Mucosa of descending colon (tissue), 3 donors: Measurements from ENCODE around the gene SF1. TPM values are rescaled to one million over a fixed set of nuclear protein-coding genes. Genes with fewer than 3 reads are reported as not detected.
A peak's percentile ranks its signal among the peaks of the same experiment; 100 is the strongest.

Experiments used
- ATAC-seq: fragments of 200-7000 bp; cut with Tn5 transposase; one replicate; pipeline ENCODE4 v1.9.1; 2020; ENCODE audit warnings: mild to moderate bottlenecking, moderate library complexity
- DNase-seq, 3 donors: peaks; one replicate each; pipeline ENCODE4 v3.0.0-alpha.2; 2020
- H3K36me3 ChIP-seq: fragments of 200-600 bp; one replicate; pipeline ENCODE4 v1.8.0; 2021; ENCODE audit warnings: low read depth, mild to moderate bottlenecking
- H3K4me1 ChIP-seq: fragments of 200-600 bp; one replicate; pipeline ENCODE4 v1.8.0; 2021; ENCODE audit warnings: low read depth, mild to moderate bottlenecking
- H3K4me3 ChIP-seq: fragments of 200-600 bp; one replicate; pipeline ENCODE4 v1.8.0; 2021; ENCODE audit warnings: mild to moderate bottlenecking
- H3K9me3 ChIP-seq: fragments of 200-600 bp; one replicate; pipeline ENCODE4 v1.8.0; 2021; ENCODE audit warnings: mild to moderate bottlenecking
- CTCF ChIP-seq: fragments of 200-600 bp; IDR thresholded peaks from one replicate; pipeline ENCODE4 v1.8.0; 2022; ENCODE audit warnings: antibody characterized with exemption, mild to moderate bottlenecking
- intact Hi-C, 2 donors: fragments of 100-400 bp; cut with DNase I in 1 of 2; cut with micrococcal nuclease in 1 of 2; formaldehyde crosslinking; loops; one replicate each; pipeline versions ENCODE4 v1.11.0 to v1.11.1; 2022; cut with DNase I, micrococcal nuclease
- total RNA-seq, 3 donors: library from RNA; stranded (reverse); fragmentation: NEBNext Ultra II Directional in 2 of 3; extraction: Animal tissue kit (Norgen Biotek cat#: 25700) in 2 of 3; gene quantifications; one replicate each; pipeline versions ENCODE4 v1.2.1 to v1.2.4, GENCODE V29; 2021 to 2023
- donor health status: DM: no; HTN: no; CAD: no; lungs with moderate emphysema.
- donor health status: DM: no; HTN: no; CAD: no.
- donor health status: DM: no; HTN: yes; CAD: no.

The SF1 gene
- total RNA-seq, 3 donors from 2014 or later = 223 to 317 (median 241) TPM

- H3K4me1 ChIP-seq = peaks cover 20% of the 10 kb centered on the region
- peak; percentile 42 for ATAC-seq
- intact Hi-C loops = no loop called here
- peaks cover 13% of the 10 kb centered on the region for H3K36me3 ChIP-seq
- H3K4me3 ChIP-seq = peak overlapping the region; percentile 99
- H3K9me3 ChIP-seq = no peaks in the 10 kb centered on the region
- DNase-seq = peak; percentile 87 to 88 (median 88)
- no peak for TF ChIP-seq CTCF
Observed at GRCh38 chr11:64777449-64778222, 706 bp downstream of the SF1 start.

GRCh38 chr11:64776875-64777274 is 1.5 kb downstream of the SF1 start:
- H3K36me3 ChIP-seq = peaks cover 13% of the 10 kb centered on the region
- intact Hi-C loops = no loop called here

GRCh38 chr11:64776425-64776824 is 1.9 kb downstream of the SF1 start:
- Histone ChIP-seq H3K36me3 (peaks cover 16% of the 10 kb centered on the region), H3K4me1 (peaks cover 20% of the 10 kb centered on the region), H3K9me3 (no peaks in the 10 kb centered on the region), H3K4me3 (no peak overlapping the region)
- intact Hi-C loops = no loop called here
- no peak for TF ChIP-seq CTCF
- ATAC-seq = no peak
- DNase-seq = no peak

More at GRCh38 chr11:64776875-64777274, 1.5 kb downstream of the SF1 start:
- no peak for ATAC-seq
- DNase-seq = no peak
- Histone ChIP-seq H3K4me3 (no peak overlapping the region), H3K9me3 (no peaks in the 10 kb centered on the region), H3K4me1 (peaks cover 20% of the 10 kb centered on the region)
- TF ChIP-seq CTCF = no peak

- TF ChIP-seq CTCF = no peak
- H3K4me3 ChIP-seq = no peak overlapping the region
- DNase-seq (no peak), ATAC-seq (no peak)
- intact Hi-C loops = no loop called here
- peaks cover 33% of the 10 kb centered on the region for H3K36me3 ChIP-seq
- H3K9me3 ChIP-seq = no peaks in the 10 kb centered on the region
- peaks cover 15% of the 10 kb centered on the region for H3K4me1 ChIP-seq
Observed at GRCh38 chr11:64774144-64774543, 4.2 kb downstream of the SF1 start.

GRCh38 chr11:64772303-64773018 is 5.9 kb downstream of the SF1 start:
- DNase-seq = no peak
- no peak for TF ChIP-seq CTCF
- no peak overlapping the region for H3K4me3 ChIP-seq
- intact Hi-C loops = no loop called here
- peaks cover 15% of the 10 kb centered on the region for H3K4me1 ChIP-seq
- H3K36me3 ChIP-seq = peaks cover 50% of the 10 kb centered on the region
- H3K9me3 ChIP-seq = no peaks in the 10 kb centered on the region
- no peak for ATAC-seq
